A673 (cell line): Measurements from ENCODE around the gene NMU.

Experiments
- CTCF ChIP-seq: fragments of 300-800, 200-600 bp; sonication (generic); conservative IDR thresholded peaks from 2 replicates; pipeline ENCODE4 v1.5.1; 2017; ENCODE audit warnings: low read depth, mild to moderate bottlenecking, antibody characterized with exemption, low read length, moderate library complexity, mixed read lengths
- EZH2 ChIP-seq: fragments of 200-600 bp; sonication (generic); IDR thresholded peaks from 2 replicates; pipeline ENCODE4 v1.6.1; 2017; ENCODE audit warnings: borderline replicate concordance, low read depth, mild to moderate bottlenecking, mixed read lengths, antibody characterized with exemption, low read length; ENCODE audit not compliant: poor library complexity, severe bottlenecking

GRCh38 chr4:55578341-55579010 is 57.6 kb downstream of the NMU start:
- TF ChIP-seq CTCF (no peak), EZH2 (no peak)
